ENCODE data around the gene ZNF627. TPM values are rescaled to one million over a fixed set of nuclear protein-coding genes. Genes with fewer than 3 reads are reported as not detected.
"Not testable (repeated sequence)": the region's sequence is repeated elsewhere in the genome, so short reads cannot be mapped to it uniquely, and the experiment has no call there.

ZNF627 gene
- total RNA-seq, 1 donor from 2014 or later = 82.0 TPM

GRCh38 chr19:11633223-11633622, 35.9 kb downstream of the ZNF627 start:
- no peak for DNase-seq

- DNase-seq = not testable (repeated sequence)
Measured at GRCh38 chr19:11634018-11634662, 36.9 kb downstream of the ZNF627 start.

GRCh38 chr19:11639245-11639601, 41.9 kb downstream of the ZNF627 start:
- DNase-seq = no peak

DNA sequence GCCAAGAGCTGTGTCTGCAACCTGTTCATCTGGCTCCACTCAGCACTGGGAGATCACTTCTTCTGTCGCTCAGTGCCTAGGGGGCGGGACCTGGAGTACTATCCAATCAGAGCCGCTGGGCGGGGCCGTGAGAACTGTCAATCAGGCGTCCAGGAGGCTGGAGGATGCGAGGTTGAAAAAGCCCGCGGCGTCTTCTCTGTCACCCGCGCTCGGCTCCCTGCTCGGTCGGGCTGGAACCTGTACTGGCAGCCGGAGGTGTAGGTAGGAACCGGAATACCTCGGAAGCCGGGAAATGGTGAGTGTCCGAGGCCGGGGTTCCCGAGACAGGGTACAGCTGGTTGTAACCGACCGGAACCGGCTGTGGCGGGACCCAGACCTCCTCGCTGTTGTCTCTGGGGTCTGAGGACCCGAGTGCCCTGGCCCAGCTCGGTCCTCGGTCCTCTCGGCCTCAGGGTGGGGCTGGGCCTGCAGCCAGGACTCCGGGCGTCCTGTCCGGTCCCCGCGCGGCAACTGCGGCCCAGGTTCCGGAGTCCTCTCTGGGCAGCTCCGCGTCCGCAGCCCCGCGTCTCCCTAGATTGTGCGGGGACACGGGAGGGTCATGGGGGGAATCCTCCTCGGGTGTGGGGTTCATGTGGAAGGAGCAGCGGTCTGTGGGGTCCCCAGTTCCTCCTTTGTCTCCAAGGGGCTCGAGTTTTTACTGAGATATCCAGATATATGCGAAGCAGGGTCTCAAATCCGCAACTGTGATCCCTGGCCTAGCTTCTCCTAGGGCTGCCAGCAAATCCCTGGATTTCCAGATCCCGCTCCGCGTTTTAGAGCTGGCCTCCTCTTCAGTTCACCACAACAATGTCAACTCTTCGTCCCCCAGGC, 42.6 kb downstream of the ZNF627 start:
- peak; percentile 83 for DNase-seq

DNA sequence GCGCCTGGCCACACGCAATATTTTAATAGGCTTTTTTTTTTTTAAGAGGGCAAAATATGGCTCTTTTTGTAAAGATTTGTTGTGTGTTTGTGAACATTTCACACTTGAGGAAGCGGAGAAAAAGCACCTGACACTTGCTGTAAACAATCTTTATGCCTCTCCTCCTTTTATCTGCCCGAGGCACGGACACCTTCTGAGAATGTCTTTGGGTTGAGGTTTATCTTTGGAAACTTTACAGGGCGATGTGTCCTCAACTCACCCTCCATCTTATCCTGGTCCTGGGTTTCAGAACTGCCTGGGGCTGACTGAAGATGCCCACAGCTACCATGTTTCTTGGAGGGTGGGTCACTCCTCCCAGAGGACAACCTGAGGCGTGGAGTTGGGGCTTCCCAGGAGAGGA, 44.0 kb downstream of the ZNF627 start:
- no peak for DNase-seq

DNA sequence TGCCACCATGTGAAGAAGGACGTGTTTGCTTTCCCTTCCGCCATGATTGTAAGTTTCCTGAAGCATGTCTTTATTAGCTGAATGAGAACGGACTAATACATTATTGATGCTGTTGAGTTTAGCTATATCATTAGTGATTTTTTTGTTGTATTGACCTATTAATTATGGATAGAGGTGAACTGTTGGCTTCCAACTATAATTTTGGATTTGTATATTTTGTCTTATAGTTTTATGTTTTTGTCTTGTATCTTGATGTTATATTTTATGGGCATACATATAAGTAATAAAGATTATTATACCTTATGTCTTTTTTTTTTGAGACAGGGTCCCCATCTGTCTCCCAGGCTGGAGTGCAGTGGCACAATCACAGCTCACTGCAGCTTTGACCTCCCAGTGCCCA, 45.6 kb downstream of the ZNF627 start:
- DNase-seq = no peak

GRCh38 chr19:11649941-11650340, 52.7 kb downstream of the ZNF627 start:
- DNase-seq = no peak

DNA sequence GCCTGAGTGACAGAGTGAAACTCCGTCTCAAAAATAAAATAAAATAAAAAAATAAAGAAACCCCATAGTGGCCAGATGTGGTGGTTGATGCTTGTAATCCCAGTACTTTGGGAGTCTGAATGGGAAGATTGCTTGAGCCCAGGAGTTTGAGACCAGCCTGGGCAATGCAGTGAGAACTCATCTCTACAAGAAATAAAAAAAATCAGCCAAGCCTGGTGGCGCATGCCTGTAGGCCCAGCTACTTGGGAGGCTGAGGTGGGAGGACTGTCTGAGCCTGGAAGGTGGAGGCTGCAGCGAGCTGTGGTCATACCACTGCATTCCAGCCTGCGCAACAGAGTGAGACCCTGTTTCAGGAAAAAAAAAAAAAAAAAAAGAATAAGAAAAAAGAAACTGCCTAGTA, 53.8 kb downstream of the ZNF627 start:
- no peak for DNase-seq

DNA sequence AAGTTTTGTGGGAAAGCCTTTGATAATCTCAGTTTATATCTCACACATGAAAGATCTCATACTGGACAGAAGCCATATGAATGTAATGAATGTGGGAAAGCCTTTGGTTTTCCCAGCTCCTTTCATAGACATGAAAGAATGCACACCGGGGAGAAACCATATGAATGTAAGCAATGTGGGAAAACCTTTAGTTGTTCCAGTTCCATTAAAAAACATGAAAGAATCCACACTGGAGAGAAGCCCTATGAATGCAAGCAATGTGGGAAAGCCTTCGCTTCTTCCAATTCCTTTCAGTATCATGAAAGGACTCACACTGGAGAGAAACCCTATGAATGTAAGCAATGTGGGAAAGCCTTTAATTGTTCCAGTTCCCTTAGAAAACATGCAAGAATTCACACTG, 54.8 kb downstream of the ZNF627 start:
- DNase-seq = no peak

DNA sequence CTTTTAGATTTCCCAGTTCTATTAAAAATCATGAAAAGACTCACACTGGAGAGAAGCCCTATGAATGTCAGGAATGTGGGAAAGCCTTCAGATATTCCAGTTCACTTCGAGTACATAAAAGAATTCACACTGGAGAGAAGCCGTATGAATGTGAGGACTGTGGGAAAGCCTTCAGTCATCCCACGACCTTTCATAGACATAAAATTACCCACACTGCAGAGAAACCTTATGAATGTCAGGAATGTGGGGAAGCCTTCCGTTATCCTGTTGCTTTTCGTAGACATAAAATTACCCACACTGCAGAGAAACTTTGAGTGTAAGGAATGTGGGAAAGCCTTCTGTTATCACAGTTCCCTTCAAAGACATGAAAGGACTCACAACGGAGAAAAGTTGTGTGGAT, 55.2 kb downstream of the ZNF627 start:
- no peak for DNase-seq

- no peak for DNase-seq
Measured at GRCh38 chr19:11656535-11656934, 59.3 kb downstream of the ZNF627 start.

- no peak for DNase-seq
Measured at GRCh38 chr19:11657307-11657706, 60.0 kb downstream of the ZNF627 start.

GRCh38 chr19:11658970-11659369, 61.7 kb downstream of the ZNF627 start:
- no peak for DNase-seq

GRCh38 chr19:11659612-11660011, 62.3 kb downstream of the ZNF627 start:
- no peak for DNase-seq

- DNase-seq = no peak
Measured at GRCh38 chr19:11662278-11662677, 65.0 kb downstream of the ZNF627 start.

DNA sequence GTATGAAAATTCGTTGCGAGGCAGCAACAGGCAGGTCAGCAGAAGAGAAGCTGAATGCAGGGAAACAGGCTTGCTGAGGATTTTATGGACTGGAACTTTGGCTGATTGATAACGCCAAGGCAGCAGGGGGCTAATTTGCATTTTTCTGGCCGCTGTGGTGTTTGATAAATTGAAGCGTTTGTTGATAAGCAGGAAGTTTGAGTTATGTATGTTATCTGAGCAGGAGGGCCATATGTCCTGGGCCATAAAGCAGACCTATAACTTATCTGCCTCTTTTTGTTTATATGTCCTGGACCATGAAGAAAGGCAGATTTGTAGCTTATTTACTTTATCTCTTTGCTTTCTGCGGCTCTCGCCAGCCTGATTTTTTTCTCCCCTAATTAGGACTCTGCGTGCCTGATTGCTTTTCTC, 65.9 kb downstream of the ZNF627 start:
- no peak for DNase-seq

Other genes starting within 250 kb of the ZNF627 start
- 28.2 TPM for gene PLPPR2, start 242.1 kb upstream of the ZNF627 start, total RNA-seq
- 1.6 TPM for gene SWSAP1, start 222.8 kb upstream of the ZNF627 start, total RNA-seq
- 4.8 TPM for gene EPOR, start 213.2 kb upstream of the ZNF627 start, total RNA-seq
- gene RGL3, start 178.2 kb upstream of the ZNF627 start, total RNA-seq = not detected
- gene ODAD3, start 162.4 kb upstream of the ZNF627 start, total RNA-seq = 0.47 TPM
- gene PRKCSH, start 161.8 kb upstream of the ZNF627 start, total RNA-seq = 60.2 TPM
- gene ELAVL3, start 116.4 kb upstream of the ZNF627 start, total RNA-seq = 105 TPM
- 8.3 TPM for gene ZNF653, start 91.6 kb upstream of the ZNF627 start, total RNA-seq
- gene ECSIT, start 68.3 kb upstream of the ZNF627 start, total RNA-seq = 25.3 TPM
- gene CNN1, start 58.6 kb upstream of the ZNF627 start, total RNA-seq = not detected
- 14.2 TPM for gene ELOF1, start 38.3 kb upstream of the ZNF627 start, total RNA-seq
- 0.78 TPM for gene ACP5, start 19.8 kb upstream of the ZNF627 start, total RNA-seq
- 18.6 TPM for gene ZNF823, start 141.5 kb downstream of the ZNF627 start, total RNA-seq
- gene ZNF441, start 169.5 kb downstream of the ZNF627 start, total RNA-seq = 70.2 TPM
- gene ZNF491, start 201.0 kb downstream of the ZNF627 start, total RNA-seq = 12.9 TPM
- 20.9 TPM for gene ZNF440, start 216.8 kb downstream of the ZNF627 start, total RNA-seq

Measured in occipital lobe (tissue), 2 donors.